OCI-LY1 (cell line): ENCODE measurements around the gene ANP32E.
"Not testable (repeated sequence)": the region's sequence is repeated elsewhere in the genome, so short reads cannot be mapped to it uniquely, and the experiment has no call there.

Source experiments
- H2AFZ ChIP-seq: fragments of 200-600 bp; sonication (generic), shearing (Covaris generic); 2 replicates; pipeline ENCODE4 v1.6.0; 2014; ENCODE audit warnings: antibody characterized with exemption, mild to moderate bottlenecking, low read length
- H3F3A ChIP-seq: fragments of 200-600 bp; sonication (generic), shearing (Covaris generic); 2 replicates; pipeline ENCODE4 v1.6.0; 2014; ENCODE audit warnings: mild to moderate bottlenecking, antibody characterized with exemption, low read length, moderate library complexity; ENCODE audit not compliant: insufficient read depth
- H3K27ac ChIP-seq: fragments of 200-600 bp; sonication (generic); 2 replicates; pipeline ENCODE4 v1.5.1; 2014; ENCODE audit warnings: low read length, mixed run types, mild to moderate bottlenecking, low read depth; ENCODE audit not compliant: poor library complexity, severe bottlenecking
- H3K27me3 ChIP-seq: fragments of 200-600 bp; sonication (generic); 2 replicates; pipeline ENCODE4 v1.6.0; 2014; ENCODE audit warnings: antibody characterized with exemption, mild to moderate bottlenecking, low read length, moderate library complexity; ENCODE audit not compliant: insufficient read depth
- H3K36me3 ChIP-seq: fragments of 200-600 bp; sonication (generic); 2 replicates; pipeline ENCODE4 v1.6.1; 2014; ENCODE audit warnings: mild to moderate bottlenecking, antibody characterized with exemption, low read length, moderate library complexity, mixed read lengths; ENCODE audit not compliant: insufficient read depth
- H3K4me1 ChIP-seq: fragments of 200-600 bp; sonication (generic); 2 replicates; pipeline ENCODE4 v1.5.1; 2014; ENCODE audit warnings: mild to moderate bottlenecking, low read length, moderate library complexity; ENCODE audit not compliant: insufficient read depth, severe bottlenecking
- H3K4me2 ChIP-seq: fragments of 200-600 bp; sonication (generic), shearing (Covaris generic); 2 replicates; pipeline ENCODE4 v1.6.1; 2014; ENCODE audit warnings: low read length
- H3K4me3 ChIP-seq: fragments of 200-600 bp; sonication (generic); 2 replicates; pipeline ENCODE4 v1.5.1; 2014; ENCODE audit warnings: low read length, low read depth, mild to moderate bottlenecking, mixed read lengths; ENCODE audit not compliant: poor library complexity, severe bottlenecking
- H3K79me2 ChIP-seq: fragments of 200-600 bp; shearing (Covaris generic); 2 replicates; pipeline ENCODE4 v1.6.1; 2016; ENCODE audit warnings: mixed run types, low read length, mixed read lengths; ENCODE audit not compliant: insufficient read depth
- H3K9ac ChIP-seq: fragments of 200-600 bp; sonication (generic), shearing (Covaris generic); 2 replicates; pipeline ENCODE4 v1.6.1; 2014; ENCODE audit warnings: mild to moderate bottlenecking, low read length, mixed read lengths
- H3K9me2 ChIP-seq: fragments of 200-600 bp; sonication (generic), shearing (Covaris generic); 2 replicates; pipeline ENCODE4 v1.6.1; 2014; ENCODE audit warnings: low read depth, mild to moderate bottlenecking, low read length, mixed read lengths
- H3K9me3 ChIP-seq: fragments of 200-600 bp; shearing (Covaris generic); 2 replicates; pipeline ENCODE4 v1.6.1; 2014; ENCODE audit warnings: low read length, mixed read lengths
- H4K20me1 ChIP-seq: fragments of 200-600 bp; sonication (generic), shearing (Covaris generic); 2 replicates; pipeline ENCODE4 v1.6.0; 2016; ENCODE audit warnings: mild to moderate bottlenecking, low read length; ENCODE audit not compliant: insufficient read depth
- CTCF ChIP-seq: fragments of 200-600 bp; sonication (generic), shearing (Covaris generic); IDR thresholded peaks from 2 replicates; pipeline ENCODE4 v1.5.1; 2017; ENCODE audit warnings: mild to moderate bottlenecking, antibody characterized with exemption, low read length, moderate library complexity, mixed read lengths
- EZH2 ChIP-seq: fragments of 200-600 bp; sonication (generic), shearing (Covaris generic); IDR thresholded peaks from 2 replicates; pipeline ENCODE4 v1.8.0; 2017; ENCODE audit warnings: borderline replicate concordance, mixed run types, mild to moderate bottlenecking, antibody characterized with exemption, low read length, moderate library complexity, mixed read lengths

The ANP32E gene

DNA sequence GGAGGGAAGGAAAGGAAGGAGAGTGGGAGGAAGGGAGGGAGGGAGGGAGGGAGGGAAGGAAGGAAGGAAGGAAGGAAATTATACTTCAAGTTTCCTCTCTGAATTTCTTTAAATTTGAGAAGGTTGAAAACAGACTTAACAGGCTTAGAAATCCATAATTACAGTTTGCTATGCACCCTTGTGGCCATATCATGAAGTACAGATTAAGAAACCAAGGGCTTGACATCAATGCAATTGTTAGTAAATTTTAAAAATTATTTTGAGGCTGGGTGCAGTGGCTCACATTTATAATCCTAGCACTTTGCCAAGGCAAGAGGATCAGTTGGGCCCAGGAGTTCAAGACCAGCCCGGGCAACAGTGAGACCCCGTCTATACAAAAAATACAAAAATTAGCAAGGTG is 14.4 kb downstream of the ANP32E start:
- Histone ChIP-seq H4K20me1 (no peaks in the 10 kb centered on the region), H3K4me2 (no peak overlapping the region), H3K27ac (no peak overlapping the region), H3K9ac (no peak overlapping the region), H3K4me3 (no peak overlapping the region), H3K27me3 (no peaks in the 10 kb centered on the region), H3F3A (peaks cover 7% of the 10 kb centered on the region; the same call in 1 of the 2 replicates), H3K79me2 (no peaks in the 10 kb centered on the region), H2AFZ (no peak overlapping the region), H3K9me2 (no peaks in the 10 kb centered on the region), H3K36me3 (peaks cover 58% of the 10 kb centered on the region), H3K4me1 (no peaks in the 10 kb centered on the region), H3K9me3 (no peaks in the 10 kb centered on the region)
- TF ChIP-seq EZH2 = no peak
- TF ChIP-seq CTCF = peak; percentile 42; the same call in 1 of the 2 replicates

GRCh38 chr1:150215855-150216254 is 20.1 kb downstream of the ANP32E start:
- peaks cover 23% of the 10 kb centered on the region for H3K36me3 ChIP-seq
- H3K4me2 ChIP-seq, H3F3A ChIP-seq, H3K27me3 ChIP-seq, H3K9ac ChIP-seq, H3K9me2 ChIP-seq, H3K9me3 ChIP-seq, H3K27ac ChIP-seq, H3K79me2 ChIP-seq, H3K4me3 ChIP-seq, H4K20me1 ChIP-seq, H2AFZ ChIP-seq: not testable (repeated sequence)
- H3K4me1 ChIP-seq = peaks cover 13% of the 10 kb centered on the region

- Histone ChIP-seq H3K27ac (peak overlapping the region; percentile 42), H3K4me1 (peaks cover 13% of the 10 kb centered on the region), H3K4me2 (peak overlapping the region; percentile 59), H3K9ac (peak overlapping the region; percentile 52), H3K4me3 (peak overlapping the region; percentile 52)
- not testable (repeated sequence) for H3F3A ChIP-seq, H3K79me2 ChIP-seq, H3K9me2 ChIP-seq, H3K9me3 ChIP-seq, H2AFZ ChIP-seq, H3K36me3 ChIP-seq, H3K27me3 ChIP-seq, H4K20me1 ChIP-seq
These were observed 21.7 kb downstream of the ANP32E start for GRCh38 chr1:150214099-150214756.

- peak overlapping the region; percentile 89 for H2AFZ ChIP-seq
- H4K20me1 ChIP-seq = no peaks in the 10 kb centered on the region
- no peak for TF ChIP-seq EZH2
- TF ChIP-seq CTCF = peak; percentile 72
- no peaks in the 10 kb centered on the region; the same call in 1 of the 2 replicates for H3K36me3 ChIP-seq
- H3K4me1 ChIP-seq = peaks cover 13% of the 10 kb centered on the region
- H3K9ac ChIP-seq = peak overlapping the region; percentile 52
- no peaks in the 10 kb centered on the region for H3K9me3 ChIP-seq
- H3K4me3 ChIP-seq = peak overlapping the region; percentile 52
- H3K4me2 ChIP-seq = peak overlapping the region; percentile 59
- H3K27me3 ChIP-seq = no peaks in the 10 kb centered on the region
- no peaks in the 10 kb centered on the region for H3K79me2 ChIP-seq
- H3K9me2 ChIP-seq = no peaks in the 10 kb centered on the region
- H3K27ac ChIP-seq = peak overlapping the region; percentile 42
- H3F3A ChIP-seq = peaks cover 7% of the 10 kb centered on the region
These were observed 22.5 kb downstream of the ANP32E start for GRCh38 chr1:150213170-150214098.
